ENCODE results near the gene SLC5A3.

SLC5A3 gene

GRCh38 chr21:34046917-34047316, 26.5 kb upstream of the SLC5A3 start:
- Histone ChIP-seq H3K4me3 (ENCODE audit: control insufficient read depth in 1 of 7, extremely low read depth in 1 of 7, insufficient read depth in 4 of 7, low read depth in 2 of 7, low read length in 6 of 7) (no peak overlapping the region), H3K4me1 (ENCODE audit: control extremely low read depth in 1 of 4, control insufficient read depth in 4 of 4, insufficient read depth in 4 of 4, low read length in 3 of 4) (no peaks in the 10 kb centered on the region), H3K27me3 (replicated peaks in 2 of 5; ENCODE audit: control insufficient read depth in 4 of 5, insufficient read depth in 5 of 5, low read length in 4 of 5) (no peaks in the 10 kb centered on the region), H3K9me3 (ENCODE audit: control extremely low read depth in 1 of 5, control insufficient read depth in 4 of 5, insufficient read depth in 2 of 5, low read depth in 1 of 5, low read length in 4 of 5) (no peaks in the 10 kb centered on the region), H3K27ac (ENCODE audit: insufficient read depth in 1 of 2, low read depth in 1 of 2, low read length in 2 of 2, poor library complexity in 1 of 2, severe bottlenecking in 2 of 2) (no peak overlapping the region), H3K36me3 (ENCODE audit: control insufficient read depth in 4 of 4, insufficient read depth in 4 of 4, low read length in 3 of 4) (no peaks in the 10 kb centered on the region)
- POLR2A ChIA-PET, result no interaction called here
- DNase-seq, result no peak
- CTCF ChIA-PET, result no interaction called here
- WGBS (ENCODE audit: insufficient coverage), result 100% methylated on average over 3 of the region's 6 CpGs

- ChIA-PET POLR2A (no interaction called here), CTCF (no interaction called here)
- no peak overlapping the region for H3K27ac ChIP-seq (ENCODE audit: insufficient read depth in 1 of 2, low read depth in 1 of 2, low read length in 2 of 2, poor library complexity in 1 of 2, severe bottlenecking in 2 of 2)
- no peaks in the 10 kb centered on the region for H3K36me3 ChIP-seq (ENCODE audit: control insufficient read depth in 4 of 4, insufficient read depth in 4 of 4, low read length in 3 of 4)
- no peak overlapping the region for H3K4me3 ChIP-seq (ENCODE audit: control insufficient read depth in 1 of 7, extremely low read depth in 1 of 7, insufficient read depth in 4 of 7, low read depth in 2 of 7, low read length in 6 of 7)
- H3K27me3 ChIP-seq (replicated peaks in 2 of 5; ENCODE audit: control insufficient read depth in 4 of 5, insufficient read depth in 5 of 5, low read length in 4 of 5), result no peaks in the 10 kb centered on the region
- DNase-seq, result no peak
- no peaks in the 10 kb centered on the region for H3K4me1 ChIP-seq (ENCODE audit: control extremely low read depth in 1 of 4, control insufficient read depth in 4 of 4, insufficient read depth in 4 of 4, low read length in 3 of 4)
- H3K9me3 ChIP-seq (ENCODE audit: control extremely low read depth in 1 of 5, control insufficient read depth in 4 of 5, insufficient read depth in 2 of 5, low read depth in 1 of 5, low read length in 4 of 5), result no peaks in the 10 kb centered on the region
Observed at GRCh38 chr21:34047835-34048234, 25.5 kb upstream of the SLC5A3 start.

GRCh38 chr21:34052171-34052570, 21.2 kb upstream of the SLC5A3 start:
- Histone ChIP-seq H3K4me1 (ENCODE audit: control extremely low read depth in 1 of 4, control insufficient read depth in 4 of 4, insufficient read depth in 4 of 4, low read length in 3 of 4) (no peaks in the 10 kb centered on the region), H3K27ac (ENCODE audit: insufficient read depth in 1 of 2, low read depth in 1 of 2, low read length in 2 of 2, poor library complexity in 1 of 2, severe bottlenecking in 2 of 2) (no peak overlapping the region), H3K27me3 (replicated peaks in 2 of 5; ENCODE audit: control insufficient read depth in 4 of 5, insufficient read depth in 5 of 5, low read length in 4 of 5) (no peaks in the 10 kb centered on the region), H3K36me3 (ENCODE audit: control insufficient read depth in 4 of 4, insufficient read depth in 4 of 4, low read length in 3 of 4) (no peaks in the 10 kb centered on the region), H3K9me3 (ENCODE audit: control extremely low read depth in 1 of 5, control insufficient read depth in 4 of 5, insufficient read depth in 2 of 5, low read depth in 1 of 5, low read length in 4 of 5) (no peaks in the 10 kb centered on the region), H3K4me3 (ENCODE audit: control insufficient read depth in 1 of 7, extremely low read depth in 1 of 7, insufficient read depth in 4 of 7, low read depth in 2 of 7, low read length in 6 of 7) (no peak overlapping the region)
- DNase-seq, result no peak
- 93% methylated on average over 5 of the region's 5 CpGs for WGBS (ENCODE audit: insufficient coverage)
- ChIA-PET POLR2A (no interaction called here), CTCF (interaction anchor here (0.8 kb wide), 1 partner anchor 290 kb away, joined by 3 read pairs; no protein-coding TSS in a partner anchor)

GRCh38 chr21:34054259-34054658, 19.1 kb upstream of the SLC5A3 start:
- CTCF ChIA-PET, result interaction anchor here (1.4 kb wide), 1 partner anchor 30 kb away, joined by 3 read pairs; no protein-coding TSS in a partner anchor
- POLR2A ChIA-PET, result no interaction called here
- 92% methylated on average over 2 of the region's 4 CpGs for WGBS (ENCODE audit: insufficient coverage)
- Histone ChIP-seq H3K27ac (ENCODE audit: insufficient read depth in 1 of 2, low read depth in 1 of 2, low read length in 2 of 2, poor library complexity in 1 of 2, severe bottlenecking in 2 of 2) (no peak overlapping the region), H3K4me3 (ENCODE audit: control insufficient read depth in 1 of 7, extremely low read depth in 1 of 7, insufficient read depth in 4 of 7, low read depth in 2 of 7, low read length in 6 of 7) (no peak overlapping the region), H3K36me3 (ENCODE audit: control insufficient read depth in 4 of 4, insufficient read depth in 4 of 4, low read length in 3 of 4) (no peaks in the 10 kb centered on the region), H3K27me3 (replicated peaks in 2 of 5; ENCODE audit: control insufficient read depth in 4 of 5, insufficient read depth in 5 of 5, low read length in 4 of 5) (no peaks in the 10 kb centered on the region), H3K9me3 (ENCODE audit: control extremely low read depth in 1 of 5, control insufficient read depth in 4 of 5, insufficient read depth in 2 of 5, low read depth in 1 of 5, low read length in 4 of 5) (no peaks in the 10 kb centered on the region), H3K4me1 (ENCODE audit: control extremely low read depth in 1 of 4, control insufficient read depth in 4 of 4, insufficient read depth in 4 of 4, low read length in 3 of 4) (no peaks in the 10 kb centered on the region)
- no peak for DNase-seq

GRCh38 chr21:34055615-34056014, 17.8 kb upstream of the SLC5A3 start:
- ChIA-PET POLR2A (no interaction called here), CTCF (interaction anchor here (1.1 to 1.4 kb wide), 2 partner anchors 31 to 131 kb away, joined by 3 to 4 read pairs; no protein-coding TSS in a partner anchor)
- WGBS (ENCODE audit: insufficient coverage), result 96% methylated on average over 4 of the region's 5 CpGs
- no peak for DNase-seq
- no peaks in the 10 kb centered on the region for H3K4me1 ChIP-seq (ENCODE audit: control extremely low read depth in 1 of 4, control insufficient read depth in 4 of 4, insufficient read depth in 4 of 4, low read length in 3 of 4)
- H3K27me3 ChIP-seq (replicated peaks in 2 of 5; ENCODE audit: control insufficient read depth in 4 of 5, insufficient read depth in 5 of 5, low read length in 4 of 5), result no peaks in the 10 kb centered on the region
- no peak overlapping the region for H3K4me3 ChIP-seq (ENCODE audit: control insufficient read depth in 1 of 7, extremely low read depth in 1 of 7, insufficient read depth in 4 of 7, low read depth in 2 of 7, low read length in 6 of 7)
- no peak overlapping the region for H3K27ac ChIP-seq (ENCODE audit: insufficient read depth in 1 of 2, low read depth in 1 of 2, low read length in 2 of 2, poor library complexity in 1 of 2, severe bottlenecking in 2 of 2)
- H3K36me3 ChIP-seq (ENCODE audit: control insufficient read depth in 4 of 4, insufficient read depth in 4 of 4, low read length in 3 of 4), result no peaks in the 10 kb centered on the region
- no peaks in the 10 kb centered on the region for H3K9me3 ChIP-seq (ENCODE audit: control extremely low read depth in 1 of 5, control insufficient read depth in 4 of 5, insufficient read depth in 2 of 5, low read depth in 1 of 5, low read length in 4 of 5)

- Histone ChIP-seq H3K4me3 (ENCODE audit: control insufficient read depth in 1 of 7, extremely low read depth in 1 of 7, insufficient read depth in 4 of 7, low read depth in 2 of 7, low read length in 6 of 7) (no peak overlapping the region), H3K27me3 (replicated peaks in 2 of 5; ENCODE audit: control insufficient read depth in 4 of 5, insufficient read depth in 5 of 5, low read length in 4 of 5) (no peaks in the 10 kb centered on the region), H3K36me3 (ENCODE audit: control insufficient read depth in 4 of 4, insufficient read depth in 4 of 4, low read length in 3 of 4) (no peaks in the 10 kb centered on the region), H3K9me3 (ENCODE audit: control extremely low read depth in 1 of 5, control insufficient read depth in 4 of 5, insufficient read depth in 2 of 5, low read depth in 1 of 5, low read length in 4 of 5) (peaks cover 0 to 2% (median 0%) of the 10 kb centered on the region in 5 experiments), H3K4me1 (ENCODE audit: control extremely low read depth in 1 of 4, control insufficient read depth in 4 of 4, insufficient read depth in 4 of 4, low read length in 3 of 4) (no peaks in the 10 kb centered on the region), H3K27ac (ENCODE audit: insufficient read depth in 1 of 2, low read depth in 1 of 2, low read length in 2 of 2, poor library complexity in 1 of 2, severe bottlenecking in 2 of 2) (no peak overlapping the region)
- POLR2A ChIA-PET, result no interaction called here
- WGBS (ENCODE audit: insufficient coverage), result no CpG with 5 or more reads among the region's 3 CpGs
- peak in 1 of 3 donors; percentile 9 for DNase-seq
- CTCF ChIA-PET, result interaction anchor here (1.4 to 1.6 kb wide), 2 partner anchors 27 to 28 kb away, joined by 3 to 6 read pairs; no protein-coding TSS in a partner anchor
Observed at GRCh38 chr21:34061983-34062382, 11.4 kb upstream of the SLC5A3 start.

- ChIA-PET POLR2A (interaction anchor here (0.6 kb wide), 1 partner anchor 295 kb away, joined by 3 read pairs; no protein-coding TSS in a partner anchor), CTCF (no interaction called here)
- Histone ChIP-seq H3K4me3 (ENCODE audit: control insufficient read depth in 1 of 7, extremely low read depth in 1 of 7, insufficient read depth in 4 of 7, low read depth in 2 of 7, low read length in 6 of 7) (no peak overlapping the region), H3K9me3 (ENCODE audit: control extremely low read depth in 1 of 5, control insufficient read depth in 4 of 5, insufficient read depth in 2 of 5, low read depth in 1 of 5, low read length in 4 of 5) (peaks cover 0 to 2% (median 0%) of the 10 kb centered on the region in 5 experiments), H3K27me3 (replicated peaks in 2 of 5; ENCODE audit: control insufficient read depth in 4 of 5, insufficient read depth in 5 of 5, low read length in 4 of 5) (no peaks in the 10 kb centered on the region), H3K36me3 (ENCODE audit: control insufficient read depth in 4 of 4, insufficient read depth in 4 of 4, low read length in 3 of 4) (no peaks in the 10 kb centered on the region), H3K27ac (ENCODE audit: insufficient read depth in 1 of 2, low read depth in 1 of 2, low read length in 2 of 2, poor library complexity in 1 of 2, severe bottlenecking in 2 of 2) (no peak overlapping the region), H3K4me1 (ENCODE audit: control extremely low read depth in 1 of 4, control insufficient read depth in 4 of 4, insufficient read depth in 4 of 4, low read length in 3 of 4) (no peaks in the 10 kb centered on the region)
- 100% methylated on average over 3 of the region's 3 CpGs for WGBS (ENCODE audit: insufficient coverage)
- DNase-seq, result no peak
Observed at GRCh38 chr21:34065027-34065426, 8.4 kb upstream of the SLC5A3 start.

Measured in common myeloid progenitor, CD34-positive (primary cell).